Stimulated activated naive B cell treated with anti-CD40 and anti-IgM and Interleukin-4, amounts not matched to agents 10 μg/mL and 1 μg/mL and 100 μg/mL, for 72 hours (primary cell): ENCODE results near the gene RDH13.
A peak's percentile ranks its signal among the peaks of the same experiment; 100 is the strongest.
"Not testable (repeated sequence)": the region's sequence is repeated elsewhere in the genome, so short reads cannot be mapped to it uniquely, and the experiment has no call there.

Experiments
- ATAC-seq, 2 donors: fragments of 150-1000 bp; cut with Tn5 transposase; replicated peaks; 2 replicates each; pipeline ENCODE4 v1.10.0; 2021; ENCODE audit warnings: moderate library complexity in 1 of 2
- DNase-seq: peaks from one replicate; pipeline ENCODE4 v3.0.0; 2021
- H3K27ac Mint-ChIP-seq: one replicate; pipeline ENCODE4 v1.8.0; 2022; ENCODE audit warnings: mild to moderate bottlenecking, mixed read lengths
- H3K27me3 Mint-ChIP-seq, 2 donors: one replicate each; pipeline ENCODE4 v1.8.0; 2022; ENCODE audit warnings: mixed read lengths in 2 of 2
- H3K36me3 Mint-ChIP-seq, 2 donors: one replicate each; pipeline ENCODE4 v1.8.0; 2022; ENCODE audit warnings: mixed read lengths in 2 of 2, mild to moderate bottlenecking in 1 of 2
- H3K4me1 Mint-ChIP-seq, 2 donors: one replicate each; pipeline ENCODE4 v1.8.0; 2022; ENCODE audit warnings: mixed read lengths in 2 of 2, mild to moderate bottlenecking in 1 of 2
- H3K4me3 Mint-ChIP-seq, 2 donors: one replicate each; pipeline ENCODE4 v1.8.0; 2022; ENCODE audit warnings: mild to moderate bottlenecking in 2 of 2, mixed read lengths in 2 of 2, moderate library complexity in 1 of 2
- H3K9me3 Mint-ChIP-seq, 2 donors: one replicate each; pipeline ENCODE4 v1.8.0; 2022; ENCODE audit warnings: mixed read lengths in 2 of 2, mild to moderate bottlenecking in 1 of 2

RDH13 gene

DNA sequence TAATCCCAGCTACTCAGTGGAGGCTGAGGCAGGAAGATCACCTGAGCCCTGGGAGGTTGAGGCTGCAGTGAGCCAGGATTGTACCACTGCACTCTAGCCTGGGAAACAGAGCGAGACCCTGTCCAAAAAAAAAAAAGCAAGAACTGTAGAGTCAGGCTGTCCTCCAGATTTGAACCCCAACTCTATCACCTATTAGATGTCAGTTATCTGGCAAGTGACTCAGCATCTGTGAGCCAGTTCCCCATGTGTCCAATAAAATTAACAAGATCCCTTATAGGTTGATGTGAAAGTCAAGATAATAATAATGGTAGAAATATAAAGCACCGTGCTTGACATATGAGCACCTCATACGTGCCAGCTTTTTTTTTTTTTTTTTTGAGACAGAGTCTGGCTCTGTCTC, 46.9 kb downstream of the RDH13 start:
- ATAC-seq = no peak
- Mint-ChIP-seq H3K9me3 (peaks cover 0 to 3% of the 10 kb centered on the region in 2 donors), H3K4me3 (no peak overlapping the region), H3K27ac (no peak overlapping the region), H3K36me3 (peaks cover 18 to 30% of the 10 kb centered on the region in 2 donors), H3K27me3 (peaks cover 2 to 12% of the 10 kb centered on the region in 2 donors), H3K4me1 (peaks cover 2 to 6% of the 10 kb centered on the region in 2 donors)
- DNase-seq = no peak

DNA sequence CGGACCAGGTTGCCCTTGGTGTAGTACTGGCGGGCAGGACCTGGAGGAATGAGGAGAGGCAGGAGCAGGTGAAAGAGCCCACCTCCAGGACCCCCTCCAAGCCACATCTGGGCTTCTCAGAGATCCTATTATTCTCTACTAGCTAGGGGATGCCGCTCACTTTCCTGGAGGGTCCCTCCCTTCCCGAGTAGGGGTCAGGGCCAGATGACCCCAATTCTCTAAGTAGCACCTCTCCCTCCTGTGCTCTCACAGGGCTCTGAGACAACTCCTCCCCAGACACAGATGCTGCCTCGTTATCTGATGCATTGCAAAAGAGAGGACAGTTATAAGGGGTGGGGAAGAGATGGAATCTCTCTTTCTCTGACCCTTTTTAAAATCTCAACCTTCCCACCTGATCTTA, 47.8 kb downstream of the RDH13 start:
- Mint-ChIP-seq H3K27me3 (peaks cover 8 to 19% of the 10 kb centered on the region in 2 donors), H3K27ac (peak overlapping the region; percentile 39), H3K4me1 (peaks cover 2 to 6% of the 10 kb centered on the region in 2 donors), H3K4me3 (peak overlapping the region; percentile 7 to 77), H3K9me3 (peaks cover 0 to 5% of the 10 kb centered on the region in 2 donors), H3K36me3 (peaks cover 21 to 30% of the 10 kb centered on the region in 2 donors)
- ATAC-seq = no peak
- DNase-seq = no peak

DNA sequence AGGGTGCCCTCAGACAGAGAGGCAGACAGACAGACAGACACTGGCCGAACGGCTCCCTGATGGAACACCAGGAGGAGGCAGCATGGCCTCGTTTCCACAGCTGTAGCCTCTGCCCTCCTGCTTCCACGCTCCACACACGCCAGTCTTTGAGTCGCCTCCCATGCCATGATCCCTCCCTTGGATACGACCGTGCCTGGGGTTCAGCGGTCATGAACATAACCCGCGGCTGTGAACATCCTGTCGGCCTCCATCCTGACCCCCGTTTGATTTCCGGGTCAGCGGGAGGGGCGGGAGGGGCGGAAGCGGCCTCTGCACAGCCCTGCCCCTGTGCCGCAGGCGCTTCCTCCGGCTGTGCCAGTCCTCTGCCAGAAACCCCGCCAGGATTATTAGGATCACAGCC, 48.2 kb downstream of the RDH13 start:
- Mint-ChIP-seq H3K36me3 (peaks cover 21 to 30% of the 10 kb centered on the region in 2 donors), H3K27ac (no peak overlapping the region), H3K4me3 (peak overlapping the region; percentile 7 to 77), H3K4me1 (peaks cover 2 to 6% of the 10 kb centered on the region in 2 donors), H3K9me3 (peaks cover 0 to 5% of the 10 kb centered on the region in 2 donors), H3K27me3 (peaks cover 8 to 19% of the 10 kb centered on the region in 2 donors)
- ATAC-seq (peak; percentile 46 to 48), DNase-seq (no peak)

DNA sequence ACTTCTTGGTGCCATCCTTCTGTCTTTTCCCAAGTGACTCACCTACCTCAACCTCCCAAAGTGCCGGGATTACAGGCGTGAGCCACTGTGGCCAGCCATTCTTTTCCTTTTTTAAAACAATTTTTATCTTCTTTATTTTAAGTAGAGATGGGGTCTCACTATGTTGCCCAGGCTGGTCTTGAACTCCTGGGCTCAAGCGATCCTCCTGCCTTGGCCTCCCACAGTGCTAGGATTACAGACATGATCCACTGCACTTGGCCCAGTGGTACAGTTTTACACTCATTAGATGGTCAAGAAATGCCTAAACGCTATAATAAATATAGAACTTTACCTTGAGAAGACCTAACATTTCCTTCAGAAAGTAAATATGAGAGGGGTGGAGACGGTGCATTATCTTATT, 49.4 kb downstream of the RDH13 start:
- DNase-seq = no peak
- Mint-ChIP-seq H3K4me1 (peaks cover 6% of the 10 kb centered on the region in 2 donors), H3K4me3 (no peak overlapping the region), H3K9me3 (peaks cover 0 to 7% of the 10 kb centered on the region in 2 donors), H3K27ac (no peak overlapping the region), H3K27me3 (peaks cover 15 to 28% of the 10 kb centered on the region in 2 donors), H3K36me3 (peaks cover 27 to 41% of the 10 kb centered on the region in 2 donors)
- no peak for ATAC-seq

DNA sequence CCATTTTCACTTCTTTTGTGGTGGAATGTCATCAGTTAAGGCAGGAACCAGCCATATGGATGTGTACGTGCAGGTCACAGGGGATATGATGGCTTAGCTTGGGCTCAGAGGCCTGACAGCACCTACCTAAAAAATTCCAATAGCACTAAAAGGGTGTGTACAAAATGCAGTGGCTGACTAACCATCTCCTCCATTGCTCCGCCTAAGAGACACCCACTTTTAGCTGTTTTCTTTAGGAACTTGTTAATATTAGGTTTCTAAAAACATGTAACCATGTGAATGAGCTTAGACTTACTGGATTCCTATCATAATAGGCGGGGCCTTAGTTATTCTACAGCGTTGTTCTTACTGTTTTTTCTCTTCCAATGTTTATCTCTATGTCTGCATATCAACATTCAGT, 50.6 kb downstream of the RDH13 start:
- no peak for ATAC-seq
- Mint-ChIP-seq H3K4me3 (no peak overlapping the region), H3K4me1 (peaks cover 12 to 18% of the 10 kb centered on the region in 2 donors), H3K27me3 (peaks cover 15 to 31% of the 10 kb centered on the region in 2 donors), H3K27ac (no peak overlapping the region), H3K9me3 (peaks cover 5 to 15% of the 10 kb centered on the region in 2 donors), H3K36me3 (peaks cover 37 to 49% of the 10 kb centered on the region in 2 donors)
- no peak for DNase-seq

DNA sequence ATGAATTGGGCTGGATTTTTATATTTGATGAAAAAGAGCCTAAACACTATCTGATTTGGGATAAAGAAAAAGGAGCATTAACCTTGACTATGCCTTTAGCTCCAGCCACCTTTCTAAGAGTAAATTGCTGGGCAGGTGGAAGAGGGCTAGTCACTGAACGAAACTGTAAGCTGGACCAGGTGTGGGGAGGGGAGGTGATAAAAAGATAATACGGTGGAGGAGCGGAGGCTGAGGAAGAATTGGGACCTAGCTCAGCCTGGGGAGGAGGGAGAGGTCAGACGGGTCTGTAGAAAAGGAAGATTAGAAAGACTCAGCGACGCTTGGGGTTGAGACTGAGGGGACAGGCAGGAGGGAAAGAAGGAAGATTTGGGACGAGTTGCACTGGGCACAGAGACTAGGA, 52.4 kb downstream of the RDH13 start:
- peaks cover 39 to 52% of the 10 kb centered on the region in 2 donors for H3K36me3 Mint-ChIP-seq
- peaks cover 15 to 31% of the 10 kb centered on the region in 2 donors for H3K27me3 Mint-ChIP-seq
- not testable (repeated sequence) for DNase-seq, ATAC-seq, H3K27ac Mint-ChIP-seq, H3K4me3 Mint-ChIP-seq
- H3K9me3 Mint-ChIP-seq = peaks cover 9 to 21% of the 10 kb centered on the region in 2 donors
- H3K4me1 Mint-ChIP-seq = peaks cover 18 to 26% of the 10 kb centered on the region in 2 donors

DNA sequence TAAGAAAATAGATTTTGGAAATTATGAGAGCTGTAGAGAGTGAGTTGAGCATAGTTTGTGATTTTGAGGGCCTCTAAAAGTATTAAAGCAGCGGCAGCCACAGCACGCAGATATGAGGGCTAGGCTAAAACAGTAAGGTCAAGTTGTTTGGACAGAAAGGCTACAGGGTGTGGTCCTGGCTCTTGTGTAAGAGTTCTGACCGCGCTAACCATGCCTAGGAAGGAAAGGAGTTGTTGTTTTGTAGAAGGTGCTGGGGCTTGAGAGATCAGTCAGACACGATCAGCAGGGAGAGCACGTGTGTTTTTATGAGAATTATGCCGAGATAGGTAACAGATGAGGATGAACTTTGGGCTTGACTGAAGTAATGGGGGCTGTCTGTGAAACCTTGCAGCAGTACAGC, 54.2 kb downstream of the RDH13 start:
- H3K27ac Mint-ChIP-seq, H3K4me3 Mint-ChIP-seq, ATAC-seq, DNase-seq: not testable (repeated sequence)
- peaks cover 15 to 20% of the 10 kb centered on the region in 2 donors for H3K4me1 Mint-ChIP-seq
- H3K27me3 Mint-ChIP-seq = peaks cover 15 to 38% of the 10 kb centered on the region in 2 donors
- peaks cover 17 to 25% of the 10 kb centered on the region in 2 donors for H3K9me3 Mint-ChIP-seq
- H3K36me3 Mint-ChIP-seq = peaks cover 34 to 62% of the 10 kb centered on the region in 2 donors

DNA sequence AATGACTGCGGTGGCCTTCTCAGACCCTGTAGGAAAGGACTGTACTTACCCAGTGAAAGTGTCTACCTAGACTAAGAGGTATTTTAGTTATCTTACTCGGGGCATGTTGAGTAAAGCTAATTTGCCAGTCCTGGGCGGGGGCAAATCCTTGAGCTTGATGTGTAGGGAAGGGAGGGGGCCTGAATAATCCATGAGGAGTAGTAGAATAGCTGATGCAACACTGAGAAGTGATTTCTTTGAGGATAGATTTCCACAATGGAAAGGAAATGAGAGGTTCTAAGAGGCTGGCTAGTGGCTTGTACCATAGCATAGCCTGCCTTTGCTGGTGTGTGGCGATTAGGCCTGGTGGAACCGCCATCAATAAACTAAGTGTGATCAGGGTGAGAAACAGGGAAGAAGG, 54.8 kb downstream of the RDH13 start:
- peaks cover 15 to 20% of the 10 kb centered on the region in 2 donors for H3K4me1 Mint-ChIP-seq
- peaks cover 17 to 25% of the 10 kb centered on the region in 2 donors for H3K9me3 Mint-ChIP-seq
- not testable (repeated sequence) for DNase-seq, ATAC-seq, H3K4me3 Mint-ChIP-seq, H3K27ac Mint-ChIP-seq
- H3K36me3 Mint-ChIP-seq = peaks cover 36 to 65% of the 10 kb centered on the region in 2 donors
- H3K27me3 Mint-ChIP-seq = peaks cover 15 to 38% of the 10 kb centered on the region in 2 donors

DNA sequence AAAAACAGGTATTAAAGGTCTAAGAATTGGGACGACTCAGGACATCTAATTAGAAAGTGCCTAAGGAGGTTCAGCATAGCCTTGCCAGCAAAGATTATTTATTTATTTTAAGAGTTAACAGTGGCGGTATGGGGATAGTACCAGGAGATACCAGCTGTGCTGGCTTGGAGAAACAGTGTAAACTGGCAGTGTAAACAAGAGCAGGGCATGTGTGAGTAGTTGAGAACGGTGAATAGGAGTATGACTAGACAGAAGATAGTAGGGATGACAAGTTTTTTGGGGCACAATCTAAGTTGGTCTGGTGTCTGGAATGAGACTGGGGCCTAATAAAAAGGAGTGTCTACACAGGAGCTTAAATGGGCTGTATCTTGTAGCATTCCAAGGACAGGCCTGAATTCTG, 55.4 kb downstream of the RDH13 start:
- DNase-seq, ATAC-seq, H3K27ac Mint-ChIP-seq: not testable (repeated sequence)
- peaks cover 15 to 38% of the 10 kb centered on the region in 2 donors for H3K27me3 Mint-ChIP-seq
- H3K9me3 Mint-ChIP-seq = peaks cover 17 to 25% of the 10 kb centered on the region in 2 donors
- peak overlapping the region in 1 of 2 donors; percentile 63 for H3K4me3 Mint-ChIP-seq
- peaks cover 36 to 67% of the 10 kb centered on the region in 2 donors for H3K36me3 Mint-ChIP-seq
- peaks cover 15 to 20% of the 10 kb centered on the region in 2 donors for H3K4me1 Mint-ChIP-seq

DNA sequence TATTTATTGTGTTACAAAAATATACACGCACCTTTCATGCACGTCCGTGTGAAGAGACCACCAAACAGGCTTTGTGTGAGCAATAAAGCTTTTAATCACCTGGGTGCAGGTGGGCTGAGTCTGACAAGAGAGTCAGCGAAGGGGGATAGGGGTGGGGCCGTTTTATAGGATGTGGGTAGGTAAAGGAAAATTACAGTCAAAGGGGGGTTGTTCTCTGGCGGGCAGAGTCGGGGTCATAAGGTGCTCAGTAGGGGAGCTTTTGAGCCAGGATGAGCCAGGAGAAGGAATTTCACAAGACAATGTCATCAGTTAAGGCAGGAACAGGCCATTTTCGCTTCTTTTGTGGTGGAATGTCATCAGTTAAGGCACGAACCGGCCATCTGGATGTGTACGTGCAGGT, 56.2 kb downstream of the RDH13 start:
- Mint-ChIP-seq H3K36me3 (peaks cover 38 to 71% of the 10 kb centered on the region in 2 donors), H3K9me3 (peaks cover 17 to 25% of the 10 kb centered on the region in 2 donors), H3K27me3 (peaks cover 15 to 34% of the 10 kb centered on the region in 2 donors), H3K4me3 (peak overlapping the region in 1 of 2 donors; percentile 55), H3K4me1 (peaks cover 15 to 20% of the 10 kb centered on the region in 2 donors)
- ATAC-seq, DNase-seq, H3K27ac Mint-ChIP-seq: not testable (repeated sequence)

DNA sequence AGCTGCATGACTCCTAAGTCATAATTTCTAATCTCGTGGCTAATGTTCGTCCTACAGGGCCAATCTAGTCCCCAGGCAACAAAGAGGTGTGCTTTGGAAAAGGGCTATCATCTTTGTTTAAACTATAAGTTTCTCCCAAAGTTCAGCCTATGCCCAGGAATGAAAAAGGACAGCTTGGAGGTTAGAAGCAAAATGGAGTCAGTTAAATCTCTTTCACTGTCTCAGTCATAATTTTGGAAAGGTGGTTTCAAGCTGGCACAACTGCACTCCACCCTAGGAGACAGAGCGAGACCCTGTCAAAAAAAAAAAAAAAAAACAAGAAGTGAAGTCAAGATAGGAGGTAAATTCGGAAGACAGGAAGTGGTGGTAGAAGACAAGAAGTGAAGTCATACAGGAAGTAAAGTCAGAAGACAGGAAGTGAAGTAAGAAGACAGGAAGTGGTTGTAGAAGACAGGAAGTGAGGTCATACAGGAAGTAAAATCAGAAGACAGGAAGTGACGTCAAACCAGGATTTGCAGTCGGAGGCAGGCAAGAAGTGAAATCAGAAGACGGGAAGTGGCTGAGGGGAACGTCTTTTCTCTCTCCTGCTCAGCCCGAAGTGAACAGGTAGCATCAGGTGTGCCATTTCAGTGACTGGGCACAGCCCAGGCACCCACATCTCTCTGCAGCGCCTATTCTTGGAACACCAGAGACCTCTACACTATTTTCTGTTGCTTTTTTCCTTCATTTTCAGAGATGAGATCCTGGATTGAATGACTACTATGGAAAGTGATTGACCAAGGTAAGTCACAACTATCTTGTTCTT, 57.1 kb downstream of the RDH13 start:
- Mint-ChIP-seq H3K27me3 (peaks cover 12 to 25% of the 10 kb centered on the region in 2 donors), H3K36me3 (peaks cover 35 to 63% of the 10 kb centered on the region in 2 donors), H3K27ac (peak overlapping the region; percentile 78), H3K9me3 (peaks cover 17 to 23% of the 10 kb centered on the region in 2 donors), H3K4me3 (peak overlapping the region; percentile 67 to 73), H3K4me1 (peaks cover 15 to 20% of the 10 kb centered on the region in 2 donors)
- peak; percentile 97 to 98 for ATAC-seq
- DNase-seq = peak; percentile 57

DNA sequence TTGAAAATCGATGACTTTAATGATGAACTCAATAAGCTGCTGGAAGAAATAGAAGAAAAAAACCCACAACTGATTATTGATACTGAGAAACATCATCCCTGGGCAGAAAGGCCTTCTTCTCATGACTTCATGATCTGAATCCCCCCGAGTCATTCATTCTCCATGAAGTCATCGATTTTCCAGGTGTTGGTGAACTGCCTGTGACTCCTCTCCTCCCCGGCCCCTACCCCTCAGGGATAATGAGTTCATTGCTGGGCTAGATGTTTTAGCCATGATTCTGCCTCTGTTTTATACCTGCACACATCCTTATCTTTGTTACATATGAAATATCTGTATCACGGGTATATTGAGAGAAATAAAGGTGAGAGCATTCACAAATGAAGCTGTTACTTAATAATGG, 62.2 kb downstream of the RDH13 start:
- H3K27me3 Mint-ChIP-seq = peaks cover 4 to 6% of the 10 kb centered on the region in 2 donors
- peaks cover under 1 to 2% of the 10 kb centered on the region in 2 donors for H3K4me1 Mint-ChIP-seq
- peaks cover 5 to 9% of the 10 kb centered on the region in 2 donors for H3K9me3 Mint-ChIP-seq
- no peak overlapping the region for H3K4me3 Mint-ChIP-seq
- ATAC-seq (no peak), DNase-seq (no peak)
- no peak overlapping the region for H3K27ac Mint-ChIP-seq
- H3K36me3 Mint-ChIP-seq = peaks cover 12 to 39% of the 10 kb centered on the region in 2 donors

DNA sequence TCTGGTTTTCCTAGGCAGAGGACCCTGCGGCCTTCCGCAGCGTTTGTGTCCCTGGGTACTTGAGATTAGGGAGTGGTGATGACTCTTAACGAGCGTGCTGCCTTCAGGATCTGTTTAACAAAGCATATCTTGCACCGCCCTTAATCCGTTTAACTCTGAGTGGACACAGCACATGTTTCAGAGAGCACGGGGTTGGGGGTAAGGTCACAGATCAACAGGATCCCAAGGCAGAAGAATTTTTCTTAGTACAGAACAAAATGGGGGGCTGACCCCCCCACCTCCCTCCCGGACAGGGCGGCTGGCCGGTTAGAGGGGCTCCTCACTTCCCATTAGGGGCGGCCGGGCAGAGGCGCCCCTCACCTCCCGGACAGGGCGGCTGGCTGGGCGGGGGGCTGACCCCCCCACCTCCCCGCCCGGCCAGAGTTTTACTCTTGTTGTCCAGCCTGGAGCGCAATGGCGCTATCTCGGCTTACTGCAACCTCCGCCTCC, 64.2 kb downstream of the RDH13 start:
- H3K4me1 Mint-ChIP-seq, ATAC-seq, DNase-seq, H3K27me3 Mint-ChIP-seq, H3K9me3 Mint-ChIP-seq, H3K4me3 Mint-ChIP-seq, H3K27ac Mint-ChIP-seq: not testable (repeated sequence)
- peaks cover 17 to 30% of the 10 kb centered on the region in 2 donors for H3K36me3 Mint-ChIP-seq

DNA sequence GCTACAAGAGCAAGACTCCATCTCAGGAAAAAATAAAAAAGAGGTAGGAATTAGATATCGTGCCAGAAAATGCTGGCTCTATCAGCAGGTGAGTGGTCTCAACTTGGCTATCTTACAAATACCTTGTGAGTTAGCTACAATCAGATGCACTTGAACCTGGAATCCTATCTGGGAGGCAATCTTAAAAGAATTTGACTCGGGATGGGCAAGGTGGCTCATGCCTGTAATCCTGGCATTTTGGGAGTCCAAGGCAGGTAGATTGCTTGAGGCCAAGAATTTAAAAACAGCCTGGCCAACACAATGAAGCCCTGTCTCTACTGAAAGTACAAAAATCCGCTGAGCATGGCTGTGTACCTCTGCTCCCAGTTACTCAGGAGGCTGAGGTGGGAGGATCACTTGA, 67.4 kb downstream of the RDH13 start:
- Mint-ChIP-seq H3K27me3 (peaks cover 0 to 4% of the 10 kb centered on the region in 2 donors), H3K27ac (no peak overlapping the region), H3K4me3 (no peak overlapping the region), H3K9me3 (peaks cover 0 to 3% of the 10 kb centered on the region in 2 donors), H3K36me3 (peaks cover 9 to 24% of the 10 kb centered on the region in 2 donors), H3K4me1 (no peaks in the 10 kb centered on the region)
- no peak for DNase-seq
- ATAC-seq = no peak
